ENCODE measurements around the gene GRID2IP.
"Not testable (repeated sequence)": the region's sequence is repeated elsewhere in the genome, so short reads cannot be mapped to it uniquely, and the experiment has no call there.

The GRID2IP gene

DNA sequence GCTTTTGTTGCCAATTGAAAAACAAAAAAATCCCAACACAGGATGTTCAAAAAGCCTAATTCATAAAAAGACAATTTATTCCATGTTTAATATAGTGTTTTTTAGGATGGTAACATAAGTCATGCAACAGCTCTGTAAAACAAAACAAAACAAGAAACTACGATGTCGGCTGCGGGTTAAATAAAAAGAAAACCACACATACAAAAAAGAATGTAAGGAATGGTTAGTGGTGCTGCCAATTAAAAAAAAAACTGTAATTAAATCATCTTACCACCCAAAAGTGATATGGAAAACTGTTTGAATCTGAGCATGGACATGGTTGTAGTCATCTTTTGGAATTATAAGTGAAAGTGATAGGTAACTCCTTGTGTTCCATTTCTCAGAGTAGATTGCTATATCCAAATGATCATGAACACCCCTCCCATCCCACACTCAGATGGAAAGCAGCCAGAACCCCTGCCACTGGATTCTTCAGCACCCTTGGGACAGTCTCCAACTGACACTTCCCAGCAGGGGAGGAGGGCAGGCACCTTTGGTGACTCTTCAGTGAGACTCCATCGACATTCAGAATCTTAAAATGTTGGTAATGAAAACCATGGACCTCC is 89.2 kb downstream of the GRID2IP start:
- Mint-ChIP-seq H3K36me3 (peaks cover 9% of the 10 kb centered on the region), H3K4me3 (no peak overlapping the region), H3K9me3 (ENCODE audit: low read depth) (no peaks in the 10 kb centered on the region), H3K27me3 (no peaks in the 10 kb centered on the region), H3K27ac (no peak overlapping the region), H3K4me1 (ENCODE audit: low read depth) (peaks cover 4% of the 10 kb centered on the region)

DNA sequence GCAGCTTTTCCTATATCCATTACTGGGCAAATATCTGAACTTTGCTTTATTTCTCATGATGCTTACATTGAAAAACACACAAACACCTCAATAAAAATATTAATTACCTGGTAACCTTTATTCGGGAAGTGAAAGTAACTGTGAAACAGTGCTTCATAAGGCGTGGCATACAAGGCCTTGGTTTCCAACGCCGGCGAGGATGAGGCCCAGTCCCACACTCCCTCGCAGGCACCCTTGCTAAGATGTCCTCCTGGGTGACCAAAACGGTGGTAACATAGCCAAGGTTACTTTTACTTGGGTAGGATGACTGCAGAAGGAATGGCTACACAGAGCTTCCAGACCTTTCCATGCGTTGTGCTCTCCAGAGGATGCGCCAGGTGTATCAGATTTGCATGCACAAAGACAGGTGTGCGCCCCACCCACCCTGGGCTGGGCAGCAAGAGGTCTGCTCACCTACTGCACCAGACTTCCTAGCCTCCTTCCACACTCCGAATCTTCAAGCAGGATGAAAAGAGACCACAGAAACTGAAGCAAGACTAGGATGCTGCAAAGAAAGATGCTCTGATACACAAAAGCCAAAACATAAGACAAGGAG is 90.2 kb downstream of the GRID2IP start:
- Mint-ChIP-seq H3K36me3 (peaks cover 6% of the 10 kb centered on the region), H3K27ac (peak overlapping the region; percentile 16), H3K4me3 (no peak overlapping the region), H3K4me1 (ENCODE audit: low read depth) (peaks cover 4% of the 10 kb centered on the region), H3K9me3 (ENCODE audit: low read depth) (no peaks in the 10 kb centered on the region), H3K27me3 (no peaks in the 10 kb centered on the region)

DNA sequence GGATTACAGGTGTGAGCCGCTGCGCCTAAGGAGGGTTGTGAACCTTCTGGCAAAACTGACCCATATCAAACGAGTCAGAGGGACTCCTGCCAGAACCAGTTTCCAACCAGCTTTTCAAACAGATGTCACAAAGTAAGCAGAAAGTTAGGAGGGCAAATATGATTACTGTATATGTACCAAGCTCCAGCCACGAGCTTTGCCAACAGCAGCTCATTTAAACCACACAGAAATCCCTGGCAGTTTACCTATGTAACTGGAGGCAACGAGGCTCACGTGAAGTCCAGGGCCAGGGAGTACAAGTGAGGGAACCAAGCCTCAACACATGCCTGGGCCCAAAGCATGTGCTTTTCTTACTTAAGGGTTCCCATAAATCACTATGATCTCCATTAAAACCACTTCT is 91.0 kb downstream of the GRID2IP start:
- Mint-ChIP-seq H3K27me3 (no peaks in the 10 kb centered on the region), H3K4me1 (ENCODE audit: low read depth) (peaks cover 4% of the 10 kb centered on the region), H3K4me3 (no peak overlapping the region), H3K27ac (no peak overlapping the region), H3K9me3 (ENCODE audit: low read depth) (no peaks in the 10 kb centered on the region), H3K36me3 (peaks cover 3% of the 10 kb centered on the region)

DNA sequence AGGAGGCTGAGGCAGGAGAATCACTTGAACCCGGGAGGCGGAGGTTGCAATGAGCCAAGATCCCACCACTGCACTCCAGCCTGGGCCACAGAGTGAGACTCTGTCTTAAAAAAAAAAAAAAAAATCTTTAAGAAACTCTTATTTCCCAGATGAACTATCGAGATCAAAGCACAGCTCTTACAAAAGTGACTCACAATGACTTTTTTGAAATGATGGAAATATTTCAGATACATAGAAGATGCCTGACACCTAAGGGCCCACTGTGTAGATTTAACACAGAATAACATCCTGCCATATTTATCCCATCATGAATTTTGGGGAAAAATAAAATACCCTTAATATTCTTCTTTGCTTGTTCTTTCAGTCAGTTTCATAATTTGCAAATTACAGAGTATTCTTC is 92.6 kb downstream of the GRID2IP start:
- not testable (repeated sequence) for H3K27me3 Mint-ChIP-seq; H3K36me3 Mint-ChIP-seq; H3K4me3 Mint-ChIP-seq; H3K27ac Mint-ChIP-seq; H3K9me3 Mint-ChIP-seq (ENCODE audit: low read depth); H3K4me1 Mint-ChIP-seq (ENCODE audit: low read depth)

DNA sequence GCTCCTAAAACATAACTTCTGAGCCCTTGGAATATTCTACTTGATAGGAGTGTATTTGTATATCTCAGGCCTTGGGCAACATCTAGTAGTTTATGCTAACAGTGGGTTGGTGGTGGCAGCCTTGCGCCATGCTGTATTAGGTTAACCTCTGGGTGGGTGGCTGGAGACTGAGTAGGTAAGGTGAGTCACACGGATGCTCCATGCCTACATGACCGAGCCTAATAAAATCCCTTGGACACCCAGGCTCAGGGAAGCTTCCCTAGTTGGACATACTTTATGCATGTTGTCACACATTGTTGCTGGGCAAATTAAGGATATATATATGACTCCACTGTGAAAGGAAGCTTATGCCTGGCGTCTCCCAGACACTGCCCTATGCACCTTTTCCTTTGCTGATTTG is 97.5 kb downstream of the GRID2IP start:
- no peak overlapping the region for H3K4me3 Mint-ChIP-seq
- H3K27ac Mint-ChIP-seq = no peak overlapping the region
- peaks cover 3% of the 10 kb centered on the region for H3K4me1 Mint-ChIP-seq (ENCODE audit: low read depth)

DNA sequence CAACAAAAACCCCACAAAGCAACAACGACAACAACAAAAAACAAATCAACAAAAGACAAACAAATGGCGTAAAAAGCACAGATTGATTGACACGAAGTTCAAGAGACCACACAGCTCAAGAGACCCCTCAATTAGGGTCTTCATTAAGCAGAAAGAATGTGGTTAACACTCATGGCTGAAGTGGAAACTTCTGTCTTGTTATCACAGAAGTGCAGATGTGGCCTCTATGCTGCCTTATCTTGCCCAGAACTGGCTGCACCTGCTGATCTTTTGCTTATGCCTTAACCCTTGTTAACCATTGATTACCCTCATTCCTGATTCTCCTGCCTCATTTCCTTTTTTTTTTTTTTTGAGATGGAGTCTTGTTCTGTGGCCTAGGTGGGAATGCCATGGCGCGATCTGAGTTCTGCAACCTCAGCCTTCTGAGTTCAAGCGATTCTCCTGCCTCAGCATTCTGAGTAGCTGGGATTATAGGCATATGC is 100.0 kb downstream of the GRID2IP start:
- peaks cover 12% of the 10 kb centered on the region for H3K4me1 Mint-ChIP-seq (ENCODE audit: low read depth)
- no peak overlapping the region for H3K4me3 Mint-ChIP-seq
- H3K9me3 Mint-ChIP-seq (ENCODE audit: low read depth) = no peaks in the 10 kb centered on the region
- no peaks in the 10 kb centered on the region for H3K36me3 Mint-ChIP-seq
- H3K27me3 Mint-ChIP-seq = no peaks in the 10 kb centered on the region
- no peak overlapping the region for H3K27ac Mint-ChIP-seq

More for the DNA sequence above, 97.5 kb downstream of the GRID2IP start:
- Mint-ChIP-seq H3K9me3 (ENCODE audit: low read depth) (no peaks in the 10 kb centered on the region), H3K36me3 (no peaks in the 10 kb centered on the region), H3K27me3 (no peaks in the 10 kb centered on the region)

DNA sequence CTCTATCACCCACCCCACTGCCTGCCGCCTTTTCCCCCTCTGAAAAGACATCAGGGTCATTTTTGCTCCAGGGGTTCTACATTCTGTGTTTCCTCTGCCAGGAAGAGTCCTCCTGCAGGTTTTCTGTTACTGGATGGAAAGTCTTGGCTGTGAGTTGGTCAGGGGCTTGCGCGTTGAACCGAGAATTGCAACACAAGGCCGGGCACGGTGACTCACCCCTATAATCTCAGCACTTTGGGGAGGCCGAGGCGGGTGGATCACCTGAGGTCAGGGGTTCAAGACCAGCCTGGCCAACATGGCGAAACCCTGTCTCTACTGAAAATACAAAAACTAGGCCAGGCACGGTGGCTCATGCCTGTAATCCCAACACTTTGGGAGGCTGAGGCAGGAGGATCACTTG is 100.7 kb downstream of the GRID2IP start:
- not testable (repeated sequence) for H3K4me3 Mint-ChIP-seq; H3K9me3 Mint-ChIP-seq (ENCODE audit: low read depth); H3K36me3 Mint-ChIP-seq; H3K27ac Mint-ChIP-seq; H3K27me3 Mint-ChIP-seq
- peaks cover 16% of the 10 kb centered on the region for H3K4me1 Mint-ChIP-seq (ENCODE audit: low read depth)

DNA sequence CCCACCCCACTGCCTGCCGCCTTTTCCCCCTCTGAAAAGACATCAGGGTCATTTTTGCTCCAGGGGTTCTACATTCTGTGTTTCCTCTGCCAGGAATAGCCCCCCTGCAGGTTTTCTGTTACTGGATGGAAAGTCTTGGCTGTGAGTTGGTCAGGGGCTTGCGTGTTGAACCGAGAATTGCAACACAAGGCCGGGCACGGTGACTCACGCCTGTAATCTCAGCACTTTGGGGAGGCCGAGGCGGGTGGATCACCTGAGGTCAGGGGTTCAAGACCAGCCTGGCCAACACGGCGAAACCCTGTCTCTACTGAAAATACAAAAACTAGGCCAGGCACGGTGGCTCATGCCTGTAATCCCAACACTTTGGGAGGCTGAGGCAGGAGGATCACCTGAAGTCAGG is 101.4 kb downstream of the GRID2IP start:
- peaks cover 23% of the 10 kb centered on the region for H3K4me1 Mint-ChIP-seq (ENCODE audit: low read depth)
- peak overlapping the region; percentile 10 for H3K4me3 Mint-ChIP-seq
- H3K27ac Mint-ChIP-seq; H3K36me3 Mint-ChIP-seq; H3K27me3 Mint-ChIP-seq; H3K9me3 Mint-ChIP-seq (ENCODE audit: low read depth): not testable (repeated sequence)

DNA sequence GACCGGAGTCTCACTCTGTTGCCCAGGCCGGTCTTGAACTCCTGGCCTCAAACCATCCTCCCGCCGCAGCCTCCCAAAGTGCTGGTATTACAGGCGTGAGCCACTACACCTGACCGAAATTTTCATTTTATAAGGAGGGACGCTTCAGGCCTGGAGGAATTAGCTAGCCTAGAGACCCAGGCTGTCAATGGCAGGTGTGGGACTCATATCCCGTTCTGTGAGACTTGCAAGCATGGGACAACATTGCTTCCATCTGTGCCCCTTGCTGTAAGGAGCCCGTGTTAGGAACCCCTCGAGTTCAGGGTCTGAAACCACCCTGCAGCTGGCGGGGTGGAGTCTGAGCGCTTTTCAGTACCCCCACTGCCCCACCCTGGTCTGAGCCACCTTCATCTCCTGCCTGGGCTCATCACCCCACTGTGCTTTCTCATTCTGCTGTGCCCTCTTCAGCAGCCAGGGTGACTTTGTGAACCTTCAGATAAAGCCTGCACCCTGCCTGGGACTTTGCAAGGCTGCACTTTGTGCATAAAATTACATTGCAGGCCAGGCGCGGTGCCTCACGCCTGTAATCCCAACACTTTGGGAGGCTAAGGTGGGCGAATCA is 102.2 kb downstream of the GRID2IP start:
- peaks cover 29% of the 10 kb centered on the region for H3K4me1 Mint-ChIP-seq (ENCODE audit: low read depth)

DNA sequence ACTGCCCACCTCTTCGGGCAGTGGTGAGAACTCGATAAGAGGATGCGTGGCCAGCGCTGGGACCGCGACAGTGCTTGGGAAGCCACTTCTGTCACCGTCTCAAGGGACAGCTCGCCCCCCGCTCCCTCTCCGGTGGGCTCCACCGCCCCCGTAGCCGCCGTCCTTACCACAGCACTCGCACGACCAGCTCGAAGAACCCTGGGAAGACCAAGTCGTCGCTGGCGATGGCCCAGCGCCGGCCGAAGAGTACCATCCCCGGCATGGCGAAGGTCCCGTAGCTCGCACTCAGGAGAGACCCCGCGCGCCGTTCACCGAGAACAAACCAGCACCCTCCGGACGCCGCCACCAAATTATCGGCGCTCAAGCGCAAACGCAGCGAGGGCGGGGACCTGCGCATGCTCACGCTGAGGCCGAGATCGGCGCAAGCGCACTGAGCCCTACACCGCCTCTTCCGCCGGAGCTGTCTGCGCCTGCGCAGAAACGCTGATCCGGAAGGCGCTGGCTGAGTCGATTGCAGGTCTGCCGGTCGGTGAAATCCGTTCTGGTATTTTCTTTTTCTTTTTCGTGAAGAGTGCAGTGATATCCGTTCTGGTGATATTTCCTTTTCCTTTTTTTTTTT is 103.6 kb downstream of the GRID2IP start, which contains the start of gene DAGLB:
Gene DAGLB (minus strand): TSS at position 374 of the 619 bp plus-strand sequence. CDS start 112 bp downstream, at position 262.
- peaks cover 4% of the 10 kb centered on the region for H3K36me3 Mint-ChIP-seq
- peaks cover 37% of the 10 kb centered on the region for H3K4me1 Mint-ChIP-seq (ENCODE audit: low read depth)
- H3K27ac Mint-ChIP-seq = peak within 1 kb of the TSS; percentile 92
- H3K27me3 Mint-ChIP-seq = no peaks in the 10 kb centered on the region
- H3K9me3 Mint-ChIP-seq (ENCODE audit: low read depth) = no peaks in the 10 kb centered on the region
- peak within 1 kb of the TSS; percentile 95 for H3K4me3 Mint-ChIP-seq

More for the DNA sequence above, 102.2 kb downstream of the GRID2IP start:
- no peaks in the 10 kb centered on the region for H3K27me3 Mint-ChIP-seq
- H3K4me3 Mint-ChIP-seq = peak overlapping the region; percentile 57
- H3K36me3 Mint-ChIP-seq = no peaks in the 10 kb centered on the region
- H3K27ac Mint-ChIP-seq = no peak overlapping the region
- H3K9me3 Mint-ChIP-seq (ENCODE audit: low read depth) = no peaks in the 10 kb centered on the region
